ENCODE results near the gene SLC2A10.

DNA sequence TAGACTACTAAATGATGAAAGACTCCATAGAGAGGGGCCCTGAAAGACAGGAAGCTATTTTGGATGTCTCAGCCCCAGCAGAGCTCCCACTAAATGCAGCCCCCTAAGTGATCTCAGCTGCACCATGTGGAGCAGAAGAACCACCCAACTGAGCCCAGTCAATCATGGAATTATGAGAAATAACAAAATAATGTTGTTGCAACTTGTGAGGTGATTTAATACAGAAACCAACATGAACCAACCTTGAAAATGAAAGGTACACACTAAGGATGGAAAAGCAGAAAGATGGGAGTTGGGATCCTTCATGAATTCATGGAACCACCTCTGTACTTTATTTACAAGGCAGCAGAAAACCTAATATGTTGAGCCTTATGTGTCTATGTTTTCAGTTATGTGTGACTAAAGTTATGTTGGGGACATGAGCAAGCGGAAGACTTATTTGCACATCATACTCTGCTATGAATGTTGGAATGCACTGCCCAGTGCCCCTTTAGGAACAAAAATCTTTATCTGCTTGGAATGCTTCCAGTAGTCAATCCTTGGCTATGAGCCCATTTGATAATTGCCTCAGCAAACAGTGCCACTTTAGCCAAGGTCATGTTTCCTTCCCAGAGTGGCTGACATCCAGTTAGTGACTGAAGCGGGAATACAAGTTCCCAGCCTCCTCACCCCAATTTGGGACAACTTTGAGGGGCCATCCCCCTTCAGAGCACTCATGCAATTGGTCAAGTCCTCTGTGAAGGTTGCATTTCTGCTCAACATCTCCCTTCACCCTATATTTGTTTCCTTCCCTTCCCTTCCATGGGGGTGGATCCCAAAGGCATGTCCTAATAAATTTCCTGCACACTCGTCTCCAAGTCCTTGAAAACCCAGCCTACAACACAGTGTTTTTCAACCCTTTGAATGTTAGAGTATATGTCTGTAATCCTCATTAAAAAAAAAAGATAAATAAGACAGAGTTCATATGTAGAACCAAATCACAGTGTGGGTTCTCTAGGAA lies 38.6 kb upstream of the SLC2A10 start:
- TF ChIP-seq, protein P1, sequence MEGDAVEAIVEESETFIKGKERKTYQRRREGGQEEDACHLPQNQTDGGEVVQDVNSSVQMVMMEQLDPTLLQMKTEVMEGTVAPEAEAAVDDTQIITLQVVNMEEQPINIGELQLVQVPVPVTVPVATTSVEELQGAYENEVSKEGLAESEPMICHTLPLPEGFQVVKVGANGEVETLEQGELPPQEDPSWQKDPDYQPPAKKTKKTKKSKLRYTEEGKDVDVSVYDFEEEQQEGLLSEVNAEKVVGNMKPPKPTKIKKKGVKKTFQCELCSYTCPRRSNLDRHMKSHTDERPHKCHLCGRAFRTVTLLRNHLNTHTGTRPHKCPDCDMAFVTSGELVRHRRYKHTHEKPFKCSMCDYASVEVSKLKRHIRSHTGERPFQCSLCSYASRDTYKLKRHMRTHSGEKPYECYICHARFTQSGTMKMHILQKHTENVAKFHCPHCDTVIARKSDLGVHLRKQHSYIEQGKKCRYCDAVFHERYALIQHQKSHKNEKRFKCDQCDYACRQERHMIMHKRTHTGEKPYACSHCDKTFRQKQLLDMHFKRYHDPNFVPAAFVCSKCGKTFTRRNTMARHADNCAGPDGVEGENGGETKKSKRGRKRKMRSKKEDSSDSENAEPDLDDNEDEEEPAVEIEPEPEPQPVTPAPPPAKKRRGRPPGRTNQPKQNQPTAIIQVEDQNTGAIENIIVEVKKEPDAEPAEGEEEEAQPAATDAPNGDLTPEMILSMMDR (IDR thresholded peaks at IDR 0.05) = no peak
- no peak for TF ChIP-seq POLR2A (IDR thresholded peaks at IDR 0.05)

All from esophagus squamous epithelium (tissue), 4 donors.